ENCODE data around the gene TRIM71.

The TRIM71 gene

GRCh38 chr3:32831062-32831461 lies 13.3 kb downstream of the TRIM71 start:
- no peak for TF ChIP-seq CTCF (IDR thresholded peaks at IDR 0.05; ENCODE audit: low read depth, low read length)
- H3K4me3 ChIP-seq (replicated peaks in 1 of 2; ENCODE audit: low read depth in 2 of 2, low read length in 2 of 2), result no peak overlapping the region
- DNase-seq (ENCODE audit: low read depth in 2 of 2), result no peak

- no peak overlapping the region for H3K4me3 ChIP-seq (replicated peaks in 1 of 2; ENCODE audit: low read depth in 2 of 2, low read length in 2 of 2)
- no peak for TF ChIP-seq CTCF (IDR thresholded peaks at IDR 0.05; ENCODE audit: low read depth, low read length)
- no peak for DNase-seq (ENCODE audit: low read depth in 2 of 2)
Measured at GRCh38 chr3:32831791-32832190, 14.0 kb downstream of the TRIM71 start.

DNA sequence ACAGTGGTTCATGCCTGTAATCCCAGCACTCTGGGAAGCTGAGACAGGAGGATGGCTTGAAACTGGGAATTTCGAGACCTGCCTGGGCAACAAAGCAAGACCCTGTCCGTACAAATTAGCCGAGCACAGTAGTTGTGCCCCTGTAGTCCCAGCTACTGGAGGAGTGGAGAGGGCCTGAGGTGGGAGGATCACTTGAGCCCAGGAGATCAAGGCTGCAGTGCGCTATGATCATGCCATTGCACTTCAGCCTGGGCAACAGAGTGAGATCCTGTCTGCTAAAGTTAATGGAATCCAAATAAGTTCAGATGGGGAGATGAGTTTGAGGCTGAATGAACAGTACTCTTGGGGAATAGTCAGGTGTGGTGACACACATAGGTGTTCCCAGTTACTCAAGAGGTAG lies 14.4 kb downstream of the TRIM71 start:
- no peak for DNase-seq (ENCODE audit: low read depth in 2 of 2)
- no peak for TF ChIP-seq CTCF (IDR thresholded peaks at IDR 0.05; ENCODE audit: low read depth, low read length)
- no peak overlapping the region for H3K4me3 ChIP-seq (replicated peaks in 1 of 2; ENCODE audit: low read depth in 2 of 2, low read length in 2 of 2)

GRCh38 chr3:32835049-32835371 lies 17.2 kb downstream of the TRIM71 start:
- H3K4me3 ChIP-seq (replicated peaks in 1 of 2; ENCODE audit: low read depth in 2 of 2, low read length in 2 of 2), result no peak overlapping the region
- DNase-seq (ENCODE audit: low read depth in 2 of 2), result no peak
- no peak for TF ChIP-seq CTCF (IDR thresholded peaks at IDR 0.05; ENCODE audit: low read depth, low read length)

DNA sequence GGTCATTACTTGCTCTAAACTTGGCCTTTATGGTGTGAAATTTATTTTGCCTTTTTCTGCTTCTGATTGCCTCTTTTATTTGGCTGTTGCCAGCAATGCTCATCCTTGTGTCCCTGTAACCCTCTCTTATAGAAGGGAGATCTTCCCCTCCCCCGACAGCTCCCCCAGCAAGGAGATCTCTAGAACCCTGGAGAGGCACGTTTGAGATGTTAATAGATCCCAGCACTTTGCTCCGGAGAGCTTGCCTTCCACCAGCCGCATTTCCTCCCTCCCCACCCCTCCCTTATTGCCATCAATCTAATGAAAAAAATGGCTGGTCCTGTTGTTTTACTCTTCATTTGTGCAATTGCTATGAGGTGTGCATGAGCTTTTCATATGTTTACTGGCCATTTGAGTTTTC lies 18.2 kb downstream of the TRIM71 start:
- DNase-seq (ENCODE audit: low read depth in 2 of 2), result no peak
- no peak for TF ChIP-seq CTCF (IDR thresholded peaks at IDR 0.05; ENCODE audit: low read depth, low read length)
- no peak overlapping the region for H3K4me3 ChIP-seq (replicated peaks in 1 of 2; ENCODE audit: low read depth in 2 of 2, low read length in 2 of 2)

GRCh38 chr3:32836601-32837000 lies 18.8 kb downstream of the TRIM71 start:
- H3K4me3 ChIP-seq (replicated peaks in 1 of 2; ENCODE audit: low read depth in 2 of 2, low read length in 2 of 2), result no peak overlapping the region
- DNase-seq (ENCODE audit: low read depth in 2 of 2), result no peak
- TF ChIP-seq CTCF (IDR thresholded peaks at IDR 0.05; ENCODE audit: low read depth, low read length), result no peak

GRCh38 chr3:32837366-32837765 lies 19.6 kb downstream of the TRIM71 start:
- TF ChIP-seq CTCF (IDR thresholded peaks at IDR 0.05; ENCODE audit: low read depth, low read length), result no peak
- no peak overlapping the region for H3K4me3 ChIP-seq (replicated peaks in 1 of 2; ENCODE audit: low read depth in 2 of 2, low read length in 2 of 2)
- no peak for DNase-seq (ENCODE audit: low read depth in 2 of 2)

Measured in cardiac fibroblast (primary cell).